ENCODE data around the gene ZNF385C.

ZNF385C gene

DNA sequence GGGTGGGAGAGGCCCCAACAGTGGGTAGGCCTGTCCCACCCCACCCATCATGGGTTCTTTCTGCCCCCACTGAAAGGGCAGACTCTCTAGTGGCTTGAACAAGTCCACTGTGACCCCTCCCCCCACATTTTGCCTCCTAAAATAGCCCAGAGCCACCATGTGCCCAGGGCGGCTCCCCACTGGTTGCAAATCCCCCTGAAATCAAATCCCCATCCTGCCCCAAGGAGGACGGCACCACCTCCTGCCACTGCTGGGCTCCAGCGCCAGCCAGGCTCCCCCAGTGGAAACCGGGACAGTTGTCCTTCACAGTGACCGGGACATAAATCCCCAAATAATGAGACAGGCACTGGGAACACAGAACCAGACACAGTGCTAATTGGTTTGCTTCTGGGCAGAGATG, 20.5 kb downstream of the ZNF385C start:
- DNase-seq (ENCODE audit: low read depth): no peak

DNA sequence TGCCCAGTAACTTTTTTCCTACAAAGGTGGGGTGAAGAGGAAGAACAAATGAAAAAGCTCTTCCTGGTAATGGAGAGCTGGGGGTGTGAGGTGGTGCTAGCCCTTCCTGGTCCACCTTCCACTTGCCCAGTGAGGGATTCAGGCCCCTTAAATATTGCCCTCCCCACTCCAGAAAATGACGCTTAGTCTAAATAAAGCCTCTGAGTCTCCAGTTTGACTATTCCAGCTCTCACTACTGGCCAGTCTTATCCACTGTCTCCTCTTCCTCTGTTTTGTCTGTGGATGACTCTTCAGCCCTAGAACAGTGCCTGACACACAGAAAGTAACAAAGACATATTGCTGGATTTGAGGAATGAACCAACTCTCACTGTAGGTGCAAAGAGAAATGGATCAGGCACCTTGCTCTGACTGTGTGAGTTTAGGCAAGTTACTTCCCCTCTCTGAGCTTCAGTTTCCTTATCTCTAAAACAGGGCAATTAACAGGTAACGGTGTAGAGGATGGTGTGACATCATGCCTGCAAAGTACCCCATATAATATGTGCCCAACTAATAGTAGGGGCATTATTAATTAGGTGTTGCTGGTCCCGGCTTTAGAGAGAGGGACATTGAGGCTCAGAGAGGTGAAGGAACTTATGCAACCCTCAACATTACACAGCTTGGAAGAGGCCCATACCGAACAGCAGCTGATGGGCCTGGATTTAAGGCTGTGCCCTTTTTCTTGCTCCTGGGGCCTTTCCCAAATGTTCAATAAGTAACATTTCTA, 21.3 kb downstream of the ZNF385C start:
- DNase-seq (ENCODE audit: low read depth): no peak

DNA sequence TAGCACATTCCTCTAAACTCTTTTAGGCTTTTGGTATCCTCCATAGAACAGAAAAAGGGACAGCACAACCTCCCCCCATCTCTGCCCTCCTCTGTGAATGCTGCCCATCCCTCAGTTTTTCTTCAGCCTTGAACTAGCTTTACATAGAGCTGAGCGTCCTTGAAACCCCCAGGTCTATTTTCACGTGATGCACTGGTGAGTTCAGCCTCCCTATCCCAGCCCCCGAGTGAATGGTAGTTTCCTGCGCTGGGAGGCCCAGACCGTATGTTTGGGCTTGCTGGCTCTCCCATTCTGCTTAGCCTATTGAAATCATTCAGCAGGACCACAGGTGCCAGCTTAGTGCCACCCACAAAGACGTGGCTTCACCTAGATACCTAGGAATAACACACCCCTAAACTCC, 22.5 kb downstream of the ZNF385C start:
- no peak for DNase-seq (ENCODE audit: low read depth)

DNA sequence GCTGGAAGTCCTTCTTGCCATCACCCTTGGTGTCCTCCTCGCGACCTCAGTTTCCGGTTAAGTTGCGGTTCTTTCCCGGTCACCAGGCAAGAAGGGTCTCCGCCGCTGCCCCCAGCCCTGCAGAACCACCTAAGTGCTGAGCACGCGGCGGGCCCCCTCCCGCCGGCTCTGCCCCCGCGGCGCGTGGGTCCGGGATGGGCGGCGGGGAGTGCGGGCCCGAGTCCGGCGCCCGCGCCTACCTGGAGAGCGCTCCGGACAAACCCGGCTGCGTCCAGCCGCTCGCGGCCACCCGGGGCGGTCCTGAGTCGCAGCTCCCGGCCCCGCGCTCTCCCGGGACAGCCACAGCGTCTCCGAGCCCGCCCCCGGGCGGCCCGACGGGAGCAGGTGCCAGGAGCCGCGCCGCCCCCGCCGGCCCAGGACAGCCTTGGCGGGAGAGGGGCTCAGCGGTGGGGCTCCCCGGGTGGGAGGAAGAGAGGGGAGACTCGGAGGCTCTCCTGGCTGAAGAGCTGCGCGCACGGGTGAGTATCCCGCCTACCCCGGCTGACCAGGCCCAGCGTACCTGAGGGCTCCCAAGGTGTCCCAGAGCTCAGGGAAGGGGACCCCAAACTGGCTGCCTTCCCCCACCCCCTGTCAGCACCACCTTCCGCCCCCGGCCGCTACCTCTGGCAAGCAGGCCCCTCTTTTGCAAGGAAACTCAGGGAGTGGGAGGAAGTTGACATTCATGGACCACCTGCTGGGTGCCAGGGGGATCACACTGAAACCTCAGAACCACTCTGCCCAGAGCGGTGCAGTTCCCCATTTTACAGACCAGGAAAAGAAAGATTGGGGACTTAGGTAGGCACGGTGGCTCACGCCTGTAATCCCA, 25.7 kb downstream of the ZNF385C start:
- DNase-seq (ENCODE audit: low read depth): no peak

- no peak for DNase-seq (ENCODE audit: low read depth)
These were observed 26.5 kb downstream of the ZNF385C start for GRCh38 chr17:42071810-42072209.

GRCh38 chr17:42068979-42069378, 29.3 kb downstream of the ZNF385C start:
- DNase-seq (ENCODE audit: low read depth): no peak

GRCh38 chr17:42067371-42068091, 30.7 kb downstream of the ZNF385C start:
- peak; percentile 52 for DNase-seq (ENCODE audit: low read depth)

DNA sequence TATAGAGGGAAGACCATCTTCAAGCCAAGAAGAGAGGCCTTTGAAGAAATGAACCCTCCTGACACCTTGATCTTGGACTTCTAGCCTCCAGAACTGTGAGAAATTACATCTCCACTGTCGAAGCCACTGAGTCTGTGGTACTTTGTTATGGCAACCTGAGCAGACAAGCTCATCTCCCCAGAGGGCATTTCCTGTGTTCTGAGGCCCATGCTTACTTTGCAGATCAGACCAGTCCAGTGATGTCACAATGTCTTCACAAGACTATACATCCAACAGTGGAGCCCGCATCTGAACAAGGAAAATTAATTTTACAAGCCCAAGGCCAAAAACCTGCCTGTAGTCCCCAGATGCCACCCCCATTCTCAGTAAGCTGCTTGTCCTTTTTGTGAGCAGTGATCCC, 33.1 kb downstream of the ZNF385C start:
- DNase-seq (ENCODE audit: low read depth): no peak

GRCh38 chr17:42062681-42063080, 35.6 kb downstream of the ZNF385C start:
- no peak for DNase-seq (ENCODE audit: low read depth)

DNA sequence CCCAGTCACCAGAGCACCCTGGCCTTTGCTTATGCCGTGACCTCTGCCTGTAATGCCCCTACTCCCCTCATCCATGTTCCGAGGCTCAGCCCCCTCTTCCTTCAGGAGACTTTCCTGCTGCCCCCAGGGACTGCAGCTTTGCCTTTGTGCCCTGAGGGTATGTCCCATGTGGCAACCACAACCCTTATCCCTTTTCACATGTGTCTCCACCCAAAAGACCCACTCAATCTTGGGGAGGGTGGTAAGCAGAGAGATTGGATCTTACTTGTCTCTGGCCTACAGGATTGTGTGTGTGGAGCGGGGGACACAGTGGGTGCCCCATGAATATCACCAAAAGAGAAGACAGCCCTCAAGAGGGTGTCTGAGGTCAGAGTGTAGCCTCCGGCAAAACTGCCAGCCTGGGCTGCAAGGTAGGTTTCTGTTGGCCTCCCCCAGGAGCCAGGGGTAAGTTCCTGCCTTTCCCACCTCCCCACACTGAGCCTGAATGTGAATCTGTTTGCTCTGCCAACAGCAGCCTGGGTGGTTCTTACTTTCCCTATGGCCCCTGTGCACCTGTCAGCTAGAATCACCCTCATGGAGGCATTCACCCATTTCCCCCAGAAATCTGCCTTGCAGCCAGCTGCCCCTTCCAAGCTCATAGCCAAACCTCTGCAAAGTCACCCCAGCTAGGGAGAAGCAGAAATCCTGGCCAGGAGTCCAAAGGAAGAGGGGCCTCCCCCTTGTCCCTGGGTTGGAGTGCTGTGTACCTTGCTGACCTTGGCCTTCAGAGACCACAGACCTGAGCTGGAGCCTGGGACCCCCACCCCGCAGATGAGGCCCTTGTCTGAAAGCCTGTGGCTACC, 36.4 kb downstream of the ZNF385C start:
- DNase-seq (ENCODE audit: low read depth): no peak

- DNase-seq (ENCODE audit: low read depth): no peak
These were observed 38.0 kb downstream of the ZNF385C start for GRCh38 chr17:42060231-42060630.

- DNase-seq (ENCODE audit: low read depth): no peak
These were observed 38.5 kb downstream of the ZNF385C start for GRCh38 chr17:42059815-42060214.

DNA sequence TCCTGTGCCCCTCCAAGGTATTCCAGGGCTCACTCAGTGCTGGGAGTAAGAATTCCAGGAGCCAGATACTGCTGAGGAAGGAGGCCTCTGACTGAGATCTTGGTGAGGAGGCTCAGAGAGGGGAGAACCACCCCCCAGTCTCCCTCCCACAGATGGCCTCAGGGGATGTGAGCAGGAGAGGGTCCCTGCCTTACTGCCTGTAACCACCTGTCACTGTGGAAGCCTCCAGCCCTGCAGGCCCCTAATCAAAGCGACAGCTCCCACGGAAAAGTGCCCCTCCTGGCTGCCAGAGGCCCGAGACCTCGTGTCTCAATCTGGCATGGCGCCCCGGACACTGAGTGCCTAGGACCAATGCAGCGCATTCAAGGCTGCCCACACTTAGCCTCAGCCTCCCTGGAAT, 40.2 kb downstream of the ZNF385C start:
- no peak for DNase-seq (ENCODE audit: low read depth)

DNA sequence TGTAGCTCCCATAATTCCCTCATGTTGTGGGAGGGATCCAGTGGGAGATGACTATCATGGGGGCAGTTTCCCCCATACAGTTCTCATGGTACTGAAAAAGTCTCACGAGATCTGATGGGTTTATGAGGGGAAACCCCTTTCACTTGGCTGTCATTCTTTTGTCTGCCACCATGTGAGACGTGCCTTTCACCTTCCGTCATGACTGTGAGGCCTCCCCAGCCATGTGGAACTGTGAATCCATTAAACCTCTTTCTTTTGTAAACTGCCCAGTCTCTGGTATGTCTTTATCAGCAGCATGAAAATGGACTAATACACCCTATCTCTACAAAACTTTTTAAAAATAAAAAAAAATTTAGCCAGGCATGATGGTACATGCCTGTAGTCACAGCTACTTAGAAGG, 41.6 kb downstream of the ZNF385C start:
- no peak for DNase-seq (ENCODE audit: low read depth)

DNA sequence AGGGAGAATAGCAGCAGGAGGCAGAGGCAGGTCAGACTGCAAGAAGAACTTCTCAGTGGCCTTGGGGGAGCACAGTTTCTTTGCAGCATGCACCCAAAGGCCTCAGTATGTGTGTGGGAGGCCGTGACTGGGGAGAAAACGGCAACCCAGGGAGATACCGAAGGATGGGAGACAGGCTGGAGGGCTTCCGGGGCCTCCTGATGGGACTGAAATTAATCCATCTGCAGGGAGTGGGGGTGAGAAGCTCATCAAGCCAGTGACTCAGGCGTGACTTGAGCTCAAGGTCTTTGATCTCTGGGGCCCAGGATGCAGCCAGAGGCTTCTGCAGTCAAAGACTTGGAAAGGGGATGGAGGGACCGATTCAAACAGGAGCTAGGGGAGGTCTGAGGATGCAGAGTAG, 42.8 kb downstream of the ZNF385C start:
- DNase-seq (ENCODE audit: low read depth): no peak

GRCh38 chr17:42055027-42055426, 43.2 kb downstream of the ZNF385C start:
- DNase-seq (ENCODE audit: low read depth): no peak

- no peak for DNase-seq (ENCODE audit: low read depth)
These were observed 44.4 kb downstream of the ZNF385C start for GRCh38 chr17:42053731-42054500.

DNA sequence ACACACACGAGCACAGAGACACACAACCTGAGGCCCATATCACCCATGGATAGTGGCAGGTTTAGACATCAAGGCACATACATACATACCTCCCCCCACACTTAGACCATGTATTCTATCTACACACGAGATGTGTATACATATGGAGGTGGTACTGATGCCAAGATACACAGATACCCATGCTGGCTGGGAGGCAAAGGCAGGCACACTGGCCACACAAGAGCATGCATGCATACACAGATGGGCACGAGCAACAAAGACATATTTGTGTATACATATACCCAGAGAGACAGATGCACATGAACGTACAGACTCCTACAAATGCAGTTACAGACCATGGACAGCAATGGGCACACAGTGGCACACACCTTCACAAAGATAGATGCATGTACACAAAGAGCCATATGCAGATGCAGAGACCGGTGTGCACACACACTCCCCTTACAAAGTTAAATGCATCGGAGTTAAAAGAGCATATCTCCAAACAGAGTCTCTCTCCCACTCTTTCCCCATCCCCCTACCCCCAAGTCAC, 45.9 kb downstream of the ZNF385C start:
- no peak for DNase-seq (ENCODE audit: low read depth)

DNA sequence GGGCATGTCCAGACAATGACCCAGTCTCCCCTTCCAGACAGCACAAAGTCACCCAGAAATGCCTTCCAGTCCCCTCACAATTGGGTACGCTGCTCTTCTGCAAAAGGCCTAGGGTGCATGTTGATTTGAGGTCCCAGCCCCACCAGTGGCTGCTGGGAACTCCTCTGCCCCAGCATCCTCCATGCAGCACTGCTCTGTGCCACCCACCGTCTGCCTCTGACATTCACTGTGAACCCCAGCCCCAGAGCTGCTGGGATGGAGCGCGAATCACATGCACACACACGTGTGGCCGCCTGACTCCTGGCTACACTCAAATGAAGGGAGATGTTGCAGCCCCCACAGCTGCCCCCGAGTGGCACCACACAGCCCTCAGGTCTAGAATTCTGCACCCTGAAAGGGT, 46.6 kb downstream of the ZNF385C start:
- DNase-seq (ENCODE audit: low read depth): no peak

GRCh38 chr17:42051013-42051400, 47.3 kb downstream of the ZNF385C start:
- no peak for DNase-seq (ENCODE audit: low read depth)
